Trophoblast cell (in vitro differentiated cells and primary cell): ENCODE data around the gene DEPDC7.
A peak's percentile ranks its signal among the peaks of the same experiment; 100 is the strongest.

ENCODE experiments used
- DNase-seq, 2 donors: peaks; one replicate each; pipeline ENCODE4 v3.0.0-alpha.2; 2016
- H2AFZ ChIP-seq: 2 replicates; pipeline ENCODE4 v1.6.1; 2013; ENCODE audit warnings: low read length, moderate library complexity, mild to moderate bottlenecking; ENCODE audit not compliant: insufficient read depth, poor library complexity
- H2AK5ac ChIP-seq: 2 replicates; pipeline ENCODE4 v1.6.1; 2013; ENCODE audit warnings: mild to moderate bottlenecking, low read length
- H2BK120ac ChIP-seq: 2 replicates; pipeline ENCODE4 v1.6.1; 2013; ENCODE audit warnings: low read length, mild to moderate bottlenecking, moderate library complexity; ENCODE audit not compliant: insufficient read depth, poor library complexity
- H2BK12ac ChIP-seq: 2 replicates; pipeline ENCODE4 v1.6.1; 2013; ENCODE audit warnings: mild to moderate bottlenecking, low read length, moderate library complexity
- H2BK5ac ChIP-seq: 2 replicates; pipeline ENCODE4 v1.6.1; 2013; ENCODE audit warnings: low read length, low read depth, moderate library complexity, mild to moderate bottlenecking; ENCODE audit not compliant: poor library complexity
- H3K14ac ChIP-seq: 2 replicates; pipeline ENCODE4 v1.6.1; 2013; ENCODE audit warnings: mild to moderate bottlenecking, low read length
- H3K18ac ChIP-seq: 2 replicates; pipeline ENCODE4 v1.6.1; 2013; ENCODE audit warnings: mild to moderate bottlenecking, low read length
- H3K23ac ChIP-seq: 2 replicates; pipeline ENCODE4 v1.6.1; 2013; ENCODE audit warnings: low read length
- H3K27ac ChIP-seq: 2 replicates; pipeline ENCODE4 v1.5.1; 2013; ENCODE audit warnings: low read depth, mild to moderate bottlenecking, inconsistent platforms, low read length, moderate library complexity
- H3K27me3 ChIP-seq: 2 replicates; pipeline ENCODE4 v1.6.1; 2013; ENCODE audit warnings: inconsistent platforms, mild to moderate bottlenecking, low read length, moderate library complexity; ENCODE audit not compliant: insufficient read depth
- H3K36me3 ChIP-seq, 2 experiments: 1 replicate in 1 of 2; 2 replicates in 1 of 2; pipeline ENCODE4 v1.6.1; 2013; ENCODE audit warnings: low read length in 2 of 2, mild to moderate bottlenecking in 2 of 2, moderate library complexity in 1 of 2; ENCODE audit not compliant: insufficient read depth in 2 of 2, control insufficient read depth in 1 of 2
- H3K4ac ChIP-seq: 2 replicates; pipeline ENCODE4 v1.6.1; 2013; ENCODE audit warnings: low read depth, mild to moderate bottlenecking, low read length, moderate library complexity
- H3K4me1 ChIP-seq, 2 experiments: 1 replicate in 1 of 2; 2 replicates in 1 of 2; pipeline ENCODE4 v1.6.1; 2013; ENCODE audit warnings: low read length in 2 of 2, mild to moderate bottlenecking in 2 of 2, moderate library complexity in 1 of 2; ENCODE audit not compliant: insufficient read depth in 2 of 2, control insufficient read depth in 1 of 2
- H3K4me2 ChIP-seq: 2 replicates; pipeline ENCODE4 v1.6.1; 2013; ENCODE audit warnings: inconsistent platforms, mild to moderate bottlenecking, low read length, moderate library complexity
- H3K4me3 ChIP-seq: 2 replicates; pipeline ENCODE4 v1.5.1; 2013; ENCODE audit warnings: mild to moderate bottlenecking, low read depth, low read length, inconsistent platforms
- H3K79me1 ChIP-seq: one replicate; pipeline ENCODE4 v1.6.1; 2013; ENCODE audit warnings: low read length
- H3K79me2 ChIP-seq: 2 replicates; pipeline ENCODE4 v1.6.1; 2013; ENCODE audit warnings: low read length, mild to moderate bottlenecking; ENCODE audit not compliant: control insufficient read depth, insufficient read depth, poor library complexity
- H3K9ac ChIP-seq: 2 replicates; pipeline ENCODE4 v1.6.1; 2013; ENCODE audit warnings: mild to moderate bottlenecking, low read length
- H3K9me3 ChIP-seq: 2 replicates; pipeline ENCODE4 v1.6.1; 2013; ENCODE audit warnings: low read depth, mild to moderate bottlenecking, control low read depth, inconsistent platforms, low read length; ENCODE audit not compliant: insufficient read depth
- H4K12ac ChIP-seq: 2 replicates; pipeline ENCODE4 v1.6.1; 2013; ENCODE audit warnings: low read depth, mild to moderate bottlenecking, low read length, moderate library complexity
- H4K8ac ChIP-seq: 2 replicates; pipeline ENCODE4 v1.6.1; 2013; ENCODE audit warnings: low read depth, mild to moderate bottlenecking, low read length, moderate library complexity
- H4K91ac ChIP-seq: one replicate; pipeline ENCODE4 v1.6.1; 2013; ENCODE audit warnings: low read depth, mild to moderate bottlenecking, low read length, moderate library complexity
- WGBS: extraction: QIAGEN DNeasy Blood & Tissue Kit; methylation state at CpG from one replicate; pipeline ENCODE4 v1.1.7; 2013; ENCODE audit warnings: missing lambda C conversion rate; ENCODE audit not compliant: insufficient read length, insufficient coverage; ENCODE audit errors: extremely low coverage; 5-methylcytosine and 5-hydroxymethylcytosine counted together

Gene DEPDC7

DNA sequence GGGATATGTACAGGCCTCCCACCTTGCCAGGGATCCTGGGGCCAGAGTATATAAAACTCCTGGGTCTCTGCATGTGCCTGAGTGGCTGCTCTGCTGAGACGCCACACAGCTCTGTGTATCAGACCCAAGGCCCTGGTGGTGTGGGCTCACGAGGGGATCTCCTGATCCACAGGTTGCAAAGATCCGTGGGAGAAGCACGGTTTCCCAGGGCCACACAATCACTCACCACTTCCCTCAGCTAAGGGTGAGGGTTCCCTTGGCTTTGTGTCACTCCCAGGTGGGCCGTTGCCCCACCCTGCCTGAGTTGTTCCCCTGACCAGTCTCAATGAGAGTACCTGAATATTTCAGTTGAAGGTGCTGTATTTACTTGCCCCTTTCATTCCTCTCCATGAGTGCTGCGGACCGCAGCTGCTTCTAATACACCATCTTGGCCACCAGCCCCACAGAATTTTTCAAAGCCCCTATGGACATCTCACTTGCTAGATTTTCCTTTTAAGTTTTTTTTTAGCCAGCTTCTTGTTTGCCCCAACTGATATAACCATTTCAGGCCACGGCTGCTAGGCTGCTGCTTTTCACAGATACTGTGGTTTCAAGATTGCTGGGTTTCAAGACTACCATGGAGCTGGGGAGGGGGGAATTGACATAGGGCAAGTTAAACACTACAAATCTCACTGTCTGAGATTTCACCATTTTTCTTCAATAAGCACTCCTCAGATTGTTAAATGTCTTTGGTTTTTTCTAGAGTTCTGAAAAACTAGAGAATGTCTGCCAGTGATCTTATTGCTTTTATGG, 13.7 kb upstream of the DEPDC7 start:
- Histone ChIP-seq H3K9ac (no peak overlapping the region), H3K4me2 (no peak overlapping the region), H2AFZ (no peak overlapping the region), H3K27ac (no peak overlapping the region), H4K91ac (no peak overlapping the region), H3K4me3 (no peak overlapping the region), H3K14ac (no peak overlapping the region), H2BK12ac (peak overlapping the region; percentile 67), H2AK5ac (peak overlapping the region; percentile 76), H3K23ac (no peak overlapping the region), H4K12ac (no peak overlapping the region), H4K8ac (no peak overlapping the region), H3K4ac (no peak overlapping the region), H3K27me3 (no peaks in the 10 kb centered on the region), H3K4me1 (peaks cover 10 to 13% of the 10 kb centered on the region in 2 experiments), H3K18ac (no peak overlapping the region), H2BK5ac (peak overlapping the region; percentile 44), H3K36me3 (no peaks in the 10 kb centered on the region), H3K79me1 (peaks cover 6% of the 10 kb centered on the region), H3K9me3 (peaks cover 3% of the 10 kb centered on the region), H2BK120ac (peak overlapping the region; percentile 17), H3K79me2 (no peaks in the 10 kb centered on the region)
- WGBS, result no CpG with 5 or more reads among the region's 8 CpGs
- peak in 1 of 2 donors; percentile 49 for DNase-seq

GRCh38 chr11:33005175-33005574, 10.5 kb upstream of the DEPDC7 start:
- H3K79me2 ChIP-seq, result no peaks in the 10 kb centered on the region
- no peak overlapping the region for H3K4me2 ChIP-seq
- H3K23ac ChIP-seq, result no peak overlapping the region
- no peaks in the 10 kb centered on the region for H3K9me3 ChIP-seq
- no peak overlapping the region for H3K14ac ChIP-seq
- WGBS, result no CpG with 5 or more reads among the region's 2 CpGs
- H2BK120ac ChIP-seq, result no peak overlapping the region
- DNase-seq, result no peak
- no peak overlapping the region for H2BK5ac ChIP-seq
- no peak overlapping the region for H2BK12ac ChIP-seq
- no peaks in the 10 kb centered on the region for H3K27me3 ChIP-seq
- no peak overlapping the region for H2AFZ ChIP-seq
- no peak overlapping the region for H3K9ac ChIP-seq
- no peak overlapping the region for H3K18ac ChIP-seq
- no peaks in the 10 kb centered on the region for H3K36me3 ChIP-seq
- H3K4ac ChIP-seq, result no peak overlapping the region
- no peak overlapping the region for H2AK5ac ChIP-seq
- no peak overlapping the region for H4K12ac ChIP-seq
- no peak overlapping the region for H3K27ac ChIP-seq
- no peak overlapping the region for H4K91ac ChIP-seq
- H3K4me3 ChIP-seq, result no peak overlapping the region
- H3K4me1 ChIP-seq, result peaks cover 10 to 13% of the 10 kb centered on the region in 2 experiments
- peaks cover 6% of the 10 kb centered on the region for H3K79me1 ChIP-seq
- H4K8ac ChIP-seq, result no peak overlapping the region

- peak; percentile 23 to 63 for DNase-seq
These were observed 9.7 kb upstream of the DEPDC7 start for GRCh38 chr11:33006010-33006409.

GRCh38 chr11:33013755-33014154, 1.9 kb upstream of the DEPDC7 start:
- no peak overlapping the region for H3K14ac ChIP-seq
- H2BK120ac ChIP-seq, result no peak overlapping the region
- WGBS, result no CpG with 5 or more reads among the region's 1 CpG
- H2BK12ac ChIP-seq, result no peak overlapping the region
- no peak overlapping the region for H2AFZ ChIP-seq
- H3K9me3 ChIP-seq, result no peaks in the 10 kb centered on the region
- no peak overlapping the region for H3K4me3 ChIP-seq
- no peak overlapping the region for H4K8ac ChIP-seq
- no peak overlapping the region for H3K18ac ChIP-seq
- no peak overlapping the region for H3K9ac ChIP-seq
- H4K91ac ChIP-seq, result no peak overlapping the region
- peaks cover 4% of the 10 kb centered on the region for H3K79me1 ChIP-seq
- H2AK5ac ChIP-seq, result no peak overlapping the region
- no peak overlapping the region for H4K12ac ChIP-seq
- no peaks in the 10 kb centered on the region for H3K79me2 ChIP-seq
- no peak overlapping the region for H3K4me2 ChIP-seq
- peak in 1 of 2 donors; percentile 36 for DNase-seq
- H3K36me3 ChIP-seq, result no peaks in the 10 kb centered on the region
- no peak overlapping the region for H2BK5ac ChIP-seq
- no peak overlapping the region for H3K23ac ChIP-seq
- peaks cover 2 to 11% of the 10 kb centered on the region in 2 experiments for H3K4me1 ChIP-seq
- H3K27me3 ChIP-seq, result no peaks in the 10 kb centered on the region
- no peak overlapping the region for H3K4ac ChIP-seq
- no peak overlapping the region for H3K27ac ChIP-seq

More at GRCh38 chr11:33006010-33006409, 9.7 kb upstream of the DEPDC7 start:
- H3K4me1 ChIP-seq, result peaks cover 4 to 6% of the 10 kb centered on the region in 2 experiments
- no peak overlapping the region for H3K4me2 ChIP-seq
- H4K91ac ChIP-seq, result no peak overlapping the region
- no peak overlapping the region for H3K4ac ChIP-seq
- peaks cover under 1% of the 10 kb centered on the region for H3K79me1 ChIP-seq
- H2BK12ac ChIP-seq, result no peak overlapping the region
- H3K4me3 ChIP-seq, result no peak overlapping the region
- H2AK5ac ChIP-seq, result no peak overlapping the region
- H3K36me3 ChIP-seq, result no peaks in the 10 kb centered on the region
- H2AFZ ChIP-seq, result no peak overlapping the region
- no peak overlapping the region for H3K18ac ChIP-seq
- H3K27me3 ChIP-seq, result no peaks in the 10 kb centered on the region
- H4K8ac ChIP-seq, result no peak overlapping the region
- no peak overlapping the region for H2BK120ac ChIP-seq
- H4K12ac ChIP-seq, result no peak overlapping the region
- no peak overlapping the region for H3K23ac ChIP-seq
- H3K14ac ChIP-seq, result no peak overlapping the region
- no peak overlapping the region for H3K27ac ChIP-seq
- H3K79me2 ChIP-seq, result no peaks in the 10 kb centered on the region
- no peaks in the 10 kb centered on the region for H3K9me3 ChIP-seq
- H3K9ac ChIP-seq, result no peak overlapping the region
- H2BK5ac ChIP-seq, result no peak overlapping the region
